Measurements from ENCODE around the gene NMRK2.

The NMRK2 gene

GRCh38 chr19:3982701-3983541, 50.1 kb downstream of the NMRK2 start:
- no peak for DNase-seq

- no peak for DNase-seq
These were observed 50.7 kb downstream of the NMRK2 start for GRCh38 chr19:3983542-3983914.

- DNase-seq, result no peak
These were observed 51.2 kb downstream of the NMRK2 start for GRCh38 chr19:3983936-3984583.

- no peak for DNase-seq
These were observed 51.7 kb downstream of the NMRK2 start for GRCh38 chr19:3984584-3984907.

GRCh38 chr19:3984908-3985642, 52.2 kb downstream of the NMRK2 start, which contains the start of gene EEF2:
Gene EEF2 (minus strand): TSS chr19:3985463. CDS start chr19:3985380, 83 bp downstream.
- DNase-seq, result peak; percentile 73 to 84

- peak in 1 of 2 experiments; percentile 49 for DNase-seq
These were observed 52.9 kb downstream of the NMRK2 start for GRCh38 chr19:3985643-3986259.

- DNase-seq, result peak; percentile 91 to 94
These were observed 53.6 kb downstream of the NMRK2 start for GRCh38 chr19:3986260-3987041.

GRCh38 chr19:3987619-3988371, 54.9 kb downstream of the NMRK2 start:
- peak; percentile 63 to 73 for DNase-seq

GRCh38 chr19:3990815-3991117, 57.9 kb downstream of the NMRK2 start:
- DNase-seq, result no peak
